ENCODE data around the gene GRIP1. TPM values are rescaled to one million over a fixed set of nuclear protein-coding genes. Genes with fewer than 3 reads are reported as not detected.

GRIP1 gene
- total RNA-seq, 4 donors from 2014 or later, result 0.22 to 3.0 (median 1.6) TPM

- Histone ChIP-seq H3K27ac (no peak overlapping the region), H3K4me1 (peaks cover 0 to 4% (median 2%) of the 10 kb centered on the region in 4 donors), H3K4me3 (no peak overlapping the region), H3K27me3 (peaks cover 0 to 5% of the 10 kb centered on the region in 2 donors), H3K36me3 (no peaks in the 10 kb centered on the region), H3K9me3 (no peaks in the 10 kb centered on the region)
- WGBS, 2 donors, result 90 to 91% methylated on average over 3 of the region's 3 CpGs
- no peak for DNase-seq (ENCODE audit: low spot score in 2 of 2)
- TF ChIP-seq, protein P1, sequence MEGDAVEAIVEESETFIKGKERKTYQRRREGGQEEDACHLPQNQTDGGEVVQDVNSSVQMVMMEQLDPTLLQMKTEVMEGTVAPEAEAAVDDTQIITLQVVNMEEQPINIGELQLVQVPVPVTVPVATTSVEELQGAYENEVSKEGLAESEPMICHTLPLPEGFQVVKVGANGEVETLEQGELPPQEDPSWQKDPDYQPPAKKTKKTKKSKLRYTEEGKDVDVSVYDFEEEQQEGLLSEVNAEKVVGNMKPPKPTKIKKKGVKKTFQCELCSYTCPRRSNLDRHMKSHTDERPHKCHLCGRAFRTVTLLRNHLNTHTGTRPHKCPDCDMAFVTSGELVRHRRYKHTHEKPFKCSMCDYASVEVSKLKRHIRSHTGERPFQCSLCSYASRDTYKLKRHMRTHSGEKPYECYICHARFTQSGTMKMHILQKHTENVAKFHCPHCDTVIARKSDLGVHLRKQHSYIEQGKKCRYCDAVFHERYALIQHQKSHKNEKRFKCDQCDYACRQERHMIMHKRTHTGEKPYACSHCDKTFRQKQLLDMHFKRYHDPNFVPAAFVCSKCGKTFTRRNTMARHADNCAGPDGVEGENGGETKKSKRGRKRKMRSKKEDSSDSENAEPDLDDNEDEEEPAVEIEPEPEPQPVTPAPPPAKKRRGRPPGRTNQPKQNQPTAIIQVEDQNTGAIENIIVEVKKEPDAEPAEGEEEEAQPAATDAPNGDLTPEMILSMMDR (IDR thresholded peaks at IDR 0.05), result no peak
- no peak for TF ChIP-seq EP300 (IDR thresholded peaks at IDR 0.05)
- no peak for TF ChIP-seq POLR2A (IDR thresholded peaks at IDR 0.05)
These were observed 4.9 kb upstream of the GRIP1 start for GRCh38 chr12:66683822-66684221.

DNA sequence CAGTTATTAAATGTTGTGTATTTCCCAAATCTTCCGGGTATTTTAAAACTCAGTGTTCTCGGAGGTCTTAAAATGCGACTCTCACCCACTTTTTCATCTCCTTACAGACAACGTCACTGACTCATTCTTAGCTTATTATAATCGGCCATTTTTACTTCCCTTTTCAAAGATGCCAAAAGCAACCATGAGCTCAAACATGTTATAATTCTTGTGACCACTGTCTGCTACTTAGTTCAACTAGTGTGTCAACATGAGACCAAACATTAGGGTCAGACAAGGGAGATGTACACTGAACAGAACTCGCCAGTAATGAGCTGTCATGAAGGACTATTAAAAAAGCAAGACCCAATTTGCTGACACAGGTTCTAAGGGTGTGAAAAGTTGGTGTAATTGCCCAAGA lies 4.2 kb upstream of the GRIP1 start:
- Histone ChIP-seq H3K4me3 (no peak overlapping the region), H3K27ac (no peak overlapping the region), H3K9me3 (no peaks in the 10 kb centered on the region), H3K36me3 (no peaks in the 10 kb centered on the region), H3K4me1 (peaks cover 0 to 11% (median 2%) of the 10 kb centered on the region in 4 donors), H3K27me3 (peaks cover 0 to 5% of the 10 kb centered on the region in 2 donors)
- 75 to 78% methylated on average over 6 of the region's 6 CpGs for WGBS, 2 donors
- TF ChIP-seq EP300 (IDR thresholded peaks at IDR 0.05) (no peak), POLR2A (IDR thresholded peaks at IDR 0.05) (no peak)
- TF ChIP-seq, protein P1 (IDR thresholded peaks at IDR 0.05), result no peak
- DNase-seq (ENCODE audit: low spot score in 2 of 2), result no peak

- Histone ChIP-seq H3K27ac (no peak overlapping the region), H3K9me3 (no peaks in the 10 kb centered on the region), H3K36me3 (no peaks in the 10 kb centered on the region), H3K4me1 (peaks cover 0 to 13% (median 2%) of the 10 kb centered on the region in 4 donors), H3K27me3 (peaks cover 0 to 5% of the 10 kb centered on the region in 2 donors), H3K4me3 (no peak overlapping the region)
- WGBS, 2 donors, result 61 to 62% methylated on average over 7 of the region's 7 CpGs
- DNase-seq (ENCODE audit: low spot score in 2 of 2), result no peak
- TF ChIP-seq POLR2A (IDR thresholded peaks at IDR 0.05) (no peak), EP300 (IDR thresholded peaks at IDR 0.05) (no peak)
- TF ChIP-seq, protein P1 (IDR thresholded peaks at IDR 0.05), result no peak
These were observed 697 bp upstream of the GRIP1 start for GRCh38 chr12:66679461-66680084.

DNA sequence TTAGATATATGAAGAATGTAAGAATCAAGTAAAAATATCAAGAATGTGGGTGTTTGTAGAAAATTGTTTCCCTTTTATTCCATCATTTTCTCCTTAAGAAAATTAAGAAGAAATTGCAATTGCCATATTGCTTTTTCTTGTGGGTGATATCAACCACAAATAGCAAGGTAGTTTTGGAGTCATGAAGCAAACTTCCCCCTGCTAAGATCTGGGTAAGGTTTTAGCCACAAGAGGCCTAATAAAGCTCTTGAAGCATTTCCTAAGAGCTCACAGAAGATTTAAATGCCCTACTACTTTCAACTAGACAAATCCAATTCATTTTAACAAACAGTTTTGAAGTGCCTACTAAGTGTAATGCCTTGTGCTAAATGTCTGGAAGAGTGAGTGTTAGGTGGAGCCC lies 2.6 kb downstream of the GRIP1 start:
- Histone ChIP-seq H3K27ac (no peak overlapping the region), H3K4me1 (peaks cover 0 to 13% (median 2%) of the 10 kb centered on the region in 4 donors), H3K27me3 (peaks cover 0 to 4% of the 10 kb centered on the region in 2 donors), H3K36me3 (no peaks in the 10 kb centered on the region), H3K4me3 (no peak overlapping the region), H3K9me3 (no peaks in the 10 kb centered on the region)
- DNase-seq (ENCODE audit: low spot score in 2 of 2), result no peak
- TF ChIP-seq POLR2A (IDR thresholded peaks at IDR 0.05), result no peak
- TF ChIP-seq, protein P1 (IDR thresholded peaks at IDR 0.05), result no peak
- no peak for TF ChIP-seq EP300 (IDR thresholded peaks at IDR 0.05)

GRCh38 chr12:66674495-66675122 lies 4.3 kb downstream of the GRIP1 start:
- no peaks in the 10 kb centered on the region for H3K9me3 ChIP-seq
- peaks cover 0 to 13% (median 2%) of the 10 kb centered on the region in 4 donors for H3K4me1 ChIP-seq
- no peaks in the 10 kb centered on the region for H3K27me3 ChIP-seq
- no peak for DNase-seq (ENCODE audit: low spot score in 2 of 2)
- 48 to 49% methylated on average over 4 of the region's 4 CpGs for WGBS, 2 donors
- H3K36me3 ChIP-seq, result no peaks in the 10 kb centered on the region
- H3K27ac ChIP-seq, result no peak overlapping the region
- H3K4me3 ChIP-seq, result no peak overlapping the region
- TF ChIP-seq EP300 (IDR thresholded peaks at IDR 0.05) (no peak), POLR2A (IDR thresholded peaks at IDR 0.05) (no peak)
- TF ChIP-seq, protein P1 (IDR thresholded peaks at IDR 0.05), result no peak

Data from tibial nerve (tissue), 4 donors.